H9 (cell line): ENCODE measurements around the gene AMD1. TPM values are rescaled to one million over a fixed set of nuclear protein-coding genes. Genes with fewer than 3 reads are reported as not detected.

Experiments used
- DNase-seq: peaks from one replicate; pipeline ENCODE4 v3.0.0-alpha.2; 2017
- H2AFZ ChIP-seq: one replicate; pipeline ENCODE4 v1.6.1; 2013; ENCODE audit warnings: mild to moderate bottlenecking, low read length, control low read depth, moderate library complexity
- H2AK5ac ChIP-seq: 2 replicates; pipeline ENCODE4 v1.6.1; 2013; ENCODE audit warnings: low read length, control low read depth, mixed read lengths; ENCODE audit not compliant: insufficient read length
- H2BK120ac ChIP-seq: one replicate; pipeline ENCODE4 v1.6.1; 2013; ENCODE audit warnings: low read depth, mild to moderate bottlenecking, low read length, control low read depth, inconsistent platforms; ENCODE audit not compliant: poor library complexity, severe bottlenecking
- H2BK12ac ChIP-seq: 2 replicates; pipeline ENCODE4 v1.6.1; 2013; ENCODE audit warnings: low read length, control low read depth, mixed read lengths, low read depth; ENCODE audit not compliant: insufficient read length
- H2BK15ac ChIP-seq: 2 replicates; pipeline ENCODE4 v1.6.1; 2013; ENCODE audit warnings: low read depth, low read length, control low read depth
- H2BK20ac ChIP-seq: one replicate; pipeline ENCODE4 v1.6.1; 2013; ENCODE audit warnings: low read depth, mild to moderate bottlenecking, low read length, control low read depth, inconsistent platforms; ENCODE audit not compliant: poor library complexity, severe bottlenecking
- H2BK5ac ChIP-seq: 2 replicates; pipeline ENCODE4 v1.6.1; 2013; ENCODE audit warnings: low read length, control low read depth, mixed read lengths; ENCODE audit not compliant: insufficient read length
- H3K14ac ChIP-seq: 2 replicates; pipeline ENCODE4 v1.6.1; 2013; ENCODE audit warnings: low read length, control low read depth; ENCODE audit not compliant: insufficient read depth
- H3K18ac ChIP-seq: 2 replicates; pipeline ENCODE4 v1.6.1; 2013; ENCODE audit warnings: low read depth, mild to moderate bottlenecking, mixed read lengths, low read length, control low read depth; ENCODE audit not compliant: insufficient read length
- H3K23ac ChIP-seq: 2 replicates; pipeline ENCODE4 v1.6.1; 2013; ENCODE audit warnings: low read length, control low read depth, mixed read lengths, low read depth; ENCODE audit not compliant: insufficient read length
- H3K23me2 ChIP-seq: 2 replicates; pipeline ENCODE4 v1.6.1; 2013; ENCODE audit warnings: low read depth, mild to moderate bottlenecking, mixed read lengths, low read length, control low read depth; ENCODE audit not compliant: insufficient read length, poor library complexity, severe bottlenecking
- H3K27ac ChIP-seq: 2 replicates; pipeline ENCODE4 v1.5.1; 2013; ENCODE audit warnings: low read length, control low read depth, mixed read lengths, low read depth; ENCODE audit not compliant: insufficient read length
- H3K27me3 ChIP-seq: 2 replicates; pipeline ENCODE4 v1.6.1; 2013; ENCODE audit warnings: low read length, control low read depth, inconsistent platforms; ENCODE audit not compliant: insufficient read depth
- H3K4ac ChIP-seq: 2 replicates; pipeline ENCODE4 v1.6.1; 2013; ENCODE audit warnings: low read depth, mild to moderate bottlenecking, control low read depth, inconsistent platforms, low read length, moderate library complexity
- H3K4me1 ChIP-seq: 2 replicates; pipeline ENCODE4 v1.6.1; 2013; ENCODE audit warnings: low read length, control low read depth, inconsistent platforms; ENCODE audit not compliant: insufficient read depth
- H3K4me2 ChIP-seq: 2 replicates; pipeline ENCODE4 v1.6.1; 2013; ENCODE audit warnings: low read length, control low read depth, mixed read lengths; ENCODE audit not compliant: insufficient read length, insufficient read depth
- H3K56ac ChIP-seq: 2 replicates; pipeline ENCODE4 v1.6.1; 2013; ENCODE audit warnings: low read depth, mild to moderate bottlenecking, mixed read lengths, low read length, control low read depth; ENCODE audit not compliant: insufficient read length
- H3K79me1 ChIP-seq: 2 replicates; pipeline ENCODE4 v1.6.1; 2013; ENCODE audit warnings: low read depth, mild to moderate bottlenecking, moderate library complexity, low read length, control low read depth, inconsistent platforms; ENCODE audit not compliant: insufficient read depth, poor library complexity, severe bottlenecking
- H3K79me2 ChIP-seq: 2 replicates; pipeline ENCODE4 v1.6.1; 2013; ENCODE audit warnings: low read length, control low read depth, inconsistent platforms; ENCODE audit not compliant: insufficient read depth
- H3K9ac ChIP-seq: 2 replicates; pipeline ENCODE4 v1.6.1; 2013; ENCODE audit warnings: low read length, control low read depth, mixed read lengths; ENCODE audit not compliant: insufficient read length; ENCODE audit errors: extremely low read depth
- H3K9me3 ChIP-seq: one replicate; pipeline ENCODE4 v1.6.1; 2013; ENCODE audit warnings: low read depth, low read length, inconsistent platforms; ENCODE audit not compliant: control insufficient read depth
- H3T11ph ChIP-seq: one replicate; pipeline ENCODE4 v1.6.1; 2013; ENCODE audit warnings: mild to moderate bottlenecking, low read length, control low read depth, inconsistent platforms
- H4K20me1 ChIP-seq: one replicate; pipeline ENCODE4 v1.6.1; 2013; ENCODE audit not compliant: control insufficient read depth, insufficient read length, insufficient read depth
- H4K5ac ChIP-seq: 2 replicates; pipeline ENCODE4 v1.6.1; 2013; ENCODE audit warnings: low read depth, mild to moderate bottlenecking, mixed read lengths, low read length, control low read depth; ENCODE audit not compliant: insufficient read length
- H4K8ac ChIP-seq: replicated peaks from 2 replicates; pipeline ENCODE4 v1.6.1; 2013; ENCODE audit warnings: low read length, control low read depth, mixed read lengths, low read depth; ENCODE audit not compliant: insufficient read length
- H4K91ac ChIP-seq: 2 replicates; pipeline ENCODE4 v1.6.1; 2013; ENCODE audit warnings: low read depth, mild to moderate bottlenecking, moderate library complexity, mixed read lengths, low read length, control low read depth; ENCODE audit not compliant: insufficient read length
- H3K27ac Mint-ChIP-seq, 3 experiments: 2 replicates in 2 of 3; 3 replicates in 1 of 3; pipeline ENCODE4 v1.8.0; 2020 to 2021; ENCODE audit warnings: mixed read lengths in 3 of 3, mild to moderate bottlenecking in 1 of 3, moderate library complexity in 1 of 3
- H3K27me3 Mint-ChIP-seq: 2 replicates; pipeline ENCODE4 v1.8.0; 2021; ENCODE audit warnings: low read depth, mild to moderate bottlenecking, moderate library complexity, mixed read lengths
- H3K36me3 Mint-ChIP-seq, 3 experiments: 2 replicates in 2 of 3; 3 replicates in 1 of 3; pipeline ENCODE4 v1.8.0; 2020 to 2021; ENCODE audit warnings: low read depth in 3 of 3, mixed read lengths in 3 of 3; ENCODE audit not compliant: insufficient read depth in 1 of 3
- H3K4me1 Mint-ChIP-seq, 2 experiments: 2 replicates each; pipeline ENCODE4 v1.8.0; 2020; ENCODE audit warnings: mixed read lengths in 2 of 2
- H3K4me3 Mint-ChIP-seq, 2 experiments: 2 replicates in 1 of 2; 3 replicates in 1 of 2; pipeline ENCODE4 v1.8.0; 2020 to 2021; ENCODE audit warnings: mild to moderate bottlenecking in 2 of 2, mixed read lengths in 2 of 2, moderate library complexity in 1 of 2
- H3K9me3 Mint-ChIP-seq, 2 experiments: 2 replicates in 1 of 2; 3 replicates in 1 of 2; pipeline ENCODE4 v1.8.0; 2020; ENCODE audit warnings: mild to moderate bottlenecking in 2 of 2, mixed read lengths in 2 of 2, moderate library complexity in 1 of 2
- WGBS: extraction: QIAGEN DNeasy Blood & Tissue Kit; methylation state at CpG from one replicate; pipeline ENCODE4 v1.1.7; 2013; ENCODE audit warnings: missing lambda C conversion rate, low lambda C conversion rate, mixed read lengths; ENCODE audit not compliant: insufficient read length; ENCODE audit errors: extremely low coverage; 5-methylcytosine and 5-hydroxymethylcytosine counted together
- total RNA-seq: library from RNA; stranded (reverse); gene quantifications from 2 replicates; pipeline ENCODE4 v1.2.1, GENCODE V29; 2021
- TF ChIP-seq, protein P1 (sequence below): fragments of 200-600 bp; sonication (generic); conservative IDR thresholded peaks from 3 replicates; pipeline ENCODE4 v1.8.0; 2021; ENCODE audit warnings: antibody characterized with exemption, mild to moderate bottlenecking

Gene AMD1
- total RNA-seq, 1 experiment from 2014 or later = 162 TPM

- Histone ChIP-seq H3K4ac (no peak overlapping the region), H2BK20ac (no peak overlapping the region), H3K27me3 (no peaks in the 10 kb centered on the region), H3K79me2 (peaks cover 83% of the 10 kb centered on the region), H2BK120ac (no peak overlapping the region), H4K91ac (no peak overlapping the region), H2BK12ac (no peak overlapping the region), H3K4me2 (peak overlapping the region; percentile 2), H3K23me2 (no peaks in the 10 kb centered on the region), H2BK5ac (no peak overlapping the region), H3K27ac (no peak overlapping the region), H3T11ph (no peak overlapping the region), H3K79me1 (no peaks in the 10 kb centered on the region), H4K8ac (no peak overlapping the region), H2AFZ (no peak overlapping the region), H4K20me1 (no peaks in the 10 kb centered on the region), H4K5ac (no peak overlapping the region), H3K23ac (no peak overlapping the region), H2AK5ac (no peak overlapping the region), H3K56ac (no peak overlapping the region), H3K9ac (no peak overlapping the region), H2BK15ac (no peak overlapping the region), H3K4me1 (no peaks in the 10 kb centered on the region; the same call in none of the 2 replicates), H3K9me3 (no peaks in the 10 kb centered on the region), H3K14ac (no peak overlapping the region), H3K18ac (no peak overlapping the region)
- H3K27me3 Mint-ChIP-seq = no peaks in the 10 kb centered on the region
- H3K4me3 Mint-ChIP-seq = peak overlapping the region in 1 of 2 experiments; percentile 51; a peak in 1 of 5 replicates
- TF ChIP-seq, protein P1, sequence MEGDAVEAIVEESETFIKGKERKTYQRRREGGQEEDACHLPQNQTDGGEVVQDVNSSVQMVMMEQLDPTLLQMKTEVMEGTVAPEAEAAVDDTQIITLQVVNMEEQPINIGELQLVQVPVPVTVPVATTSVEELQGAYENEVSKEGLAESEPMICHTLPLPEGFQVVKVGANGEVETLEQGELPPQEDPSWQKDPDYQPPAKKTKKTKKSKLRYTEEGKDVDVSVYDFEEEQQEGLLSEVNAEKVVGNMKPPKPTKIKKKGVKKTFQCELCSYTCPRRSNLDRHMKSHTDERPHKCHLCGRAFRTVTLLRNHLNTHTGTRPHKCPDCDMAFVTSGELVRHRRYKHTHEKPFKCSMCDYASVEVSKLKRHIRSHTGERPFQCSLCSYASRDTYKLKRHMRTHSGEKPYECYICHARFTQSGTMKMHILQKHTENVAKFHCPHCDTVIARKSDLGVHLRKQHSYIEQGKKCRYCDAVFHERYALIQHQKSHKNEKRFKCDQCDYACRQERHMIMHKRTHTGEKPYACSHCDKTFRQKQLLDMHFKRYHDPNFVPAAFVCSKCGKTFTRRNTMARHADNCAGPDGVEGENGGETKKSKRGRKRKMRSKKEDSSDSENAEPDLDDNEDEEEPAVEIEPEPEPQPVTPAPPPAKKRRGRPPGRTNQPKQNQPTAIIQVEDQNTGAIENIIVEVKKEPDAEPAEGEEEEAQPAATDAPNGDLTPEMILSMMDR = no peak
- WGBS = no CpG with 5 or more reads among the region's 3 CpGs
- peak overlapping the region; percentile 21 to 71 (median 36); a peak in 2 of 7 replicates for H3K27ac Mint-ChIP-seq
- peaks cover 14 to 29% (median 21%) of the 10 kb centered on the region in 3 experiments; a peak in 6 of 7 replicates for H3K36me3 Mint-ChIP-seq
- DNase-seq = no peak
- peaks cover 44 to 54% of the 10 kb centered on the region in 2 experiments for H3K4me1 Mint-ChIP-seq
- no peaks in the 10 kb centered on the region for H3K9me3 Mint-ChIP-seq
Observed at GRCh38 chr6:110884321-110884720, 9.7 kb downstream of the AMD1 start.
